Activated naive CD8-positive, alpha-beta T cell treated with anti-CD3 and anti-CD28 coated beads for 36 hours (primary cell): ENCODE measurements around the gene TRAK2. TPM values are rescaled to one million over a fixed set of nuclear protein-coding genes. Genes with fewer than 3 reads are reported as not detected.
A peak's percentile ranks its signal among the peaks of the same experiment; 100 is the strongest.
"Not testable (repeated sequence)": the region's sequence is repeated elsewhere in the genome, so short reads cannot be mapped to it uniquely, and the experiment has no call there.

Source experiments
- DNase-seq: peaks from one replicate; pipeline ENCODE4 v3.0.0; 2021
- H3K27ac Mint-ChIP-seq: one replicate; pipeline ENCODE4 v1.8.0; 2022; ENCODE audit warnings: mild to moderate bottlenecking, moderate library complexity, mixed read lengths
- H3K27me3 Mint-ChIP-seq: one replicate; pipeline ENCODE4 v1.8.0; 2022; ENCODE audit warnings: mild to moderate bottlenecking, mixed read lengths
- H3K36me3 Mint-ChIP-seq: one replicate; pipeline ENCODE4 v1.8.0; 2021; ENCODE audit warnings: mild to moderate bottlenecking, mixed read lengths
- H3K4me1 Mint-ChIP-seq: one replicate; pipeline ENCODE4 v1.8.0; 2021; ENCODE audit warnings: mixed read lengths
- H3K4me3 Mint-ChIP-seq: one replicate; pipeline ENCODE4 v1.8.0; 2022; ENCODE audit warnings: mild to moderate bottlenecking, moderate library complexity, mixed read lengths
- H3K9me3 Mint-ChIP-seq: one replicate; pipeline ENCODE4 v1.8.0; 2022; ENCODE audit warnings: mixed read lengths
- total RNA-seq, 2 experiments: library from RNA; stranded (reverse); gene quantifications; one replicate each; pipeline ENCODE4 v1.2.3, GENCODE V29; 2021

Gene TRAK2
- total RNA-seq, 2 experiments from 2014 or later = 21.2 to 24.6 TPM

GRCh38 chr2:201413143-201413542 lies 38.1 kb downstream of the TRAK2 start:
- Mint-ChIP-seq H3K27ac (no peak overlapping the region), H3K9me3 (peaks cover 1% of the 10 kb centered on the region), H3K4me3 (no peak overlapping the region), H3K27me3 (no peaks in the 10 kb centered on the region), H3K36me3 (peaks cover 18% of the 10 kb centered on the region), H3K4me1 (peaks cover 8% of the 10 kb centered on the region)
- no peak for DNase-seq

- H3K4me1 Mint-ChIP-seq = peaks cover 20% of the 10 kb centered on the region
- no peak overlapping the region for H3K4me3 Mint-ChIP-seq
- H3K36me3 Mint-ChIP-seq = peaks cover 21% of the 10 kb centered on the region
- H3K27ac Mint-ChIP-seq = no peak overlapping the region
- no peaks in the 10 kb centered on the region for H3K27me3 Mint-ChIP-seq
- peaks cover 1% of the 10 kb centered on the region for H3K9me3 Mint-ChIP-seq
- no peak for DNase-seq
Observed at GRCh38 chr2:201411421-201411820, 39.8 kb downstream of the TRAK2 start.

- DNase-seq = no peak
- H3K9me3 Mint-ChIP-seq = peaks cover 1% of the 10 kb centered on the region
- H3K27me3 Mint-ChIP-seq = no peaks in the 10 kb centered on the region
- H3K4me3 Mint-ChIP-seq = no peak overlapping the region
- H3K27ac Mint-ChIP-seq = no peak overlapping the region
- peaks cover 30% of the 10 kb centered on the region for H3K36me3 Mint-ChIP-seq
- H3K4me1 Mint-ChIP-seq = peaks cover 35% of the 10 kb centered on the region
Observed at GRCh38 chr2:201408931-201409330, 42.3 kb downstream of the TRAK2 start.

GRCh38 chr2:201407265-201407664 lies 44.0 kb downstream of the TRAK2 start:
- H3K4me3 Mint-ChIP-seq = no peak overlapping the region
- H3K27me3 Mint-ChIP-seq = no peaks in the 10 kb centered on the region
- no peak for DNase-seq
- peaks cover 29% of the 10 kb centered on the region for H3K36me3 Mint-ChIP-seq
- peaks cover 41% of the 10 kb centered on the region for H3K4me1 Mint-ChIP-seq
- peak overlapping the region; percentile 19 for H3K27ac Mint-ChIP-seq
- peaks cover 1% of the 10 kb centered on the region for H3K9me3 Mint-ChIP-seq

- Mint-ChIP-seq H3K9me3 (no peaks in the 10 kb centered on the region), H3K36me3 (peaks cover 19% of the 10 kb centered on the region), H3K27me3 (no peaks in the 10 kb centered on the region), H3K4me3 (no peak overlapping the region), H3K27ac (peak overlapping the region; percentile 65), H3K4me1 (peaks cover 41% of the 10 kb centered on the region)
- DNase-seq = no peak
Observed at GRCh38 chr2:201406077-201406662, 45.1 kb downstream of the TRAK2 start.

GRCh38 chr2:201404699-201405280 lies 46.5 kb downstream of the TRAK2 start:
- H3K27ac Mint-ChIP-seq = no peak overlapping the region
- no peaks in the 10 kb centered on the region for H3K27me3 Mint-ChIP-seq
- no peaks in the 10 kb centered on the region for H3K9me3 Mint-ChIP-seq
- H3K4me1 Mint-ChIP-seq = peaks cover 44% of the 10 kb centered on the region
- peaks cover 14% of the 10 kb centered on the region for H3K36me3 Mint-ChIP-seq
- no peak for DNase-seq
- H3K4me3 Mint-ChIP-seq = no peak overlapping the region

GRCh38 chr2:201403880-201404279 lies 47.4 kb downstream of the TRAK2 start:
- Mint-ChIP-seq H3K27me3 (no peaks in the 10 kb centered on the region), H3K4me1 (peaks cover 45% of the 10 kb centered on the region), H3K27ac (no peak overlapping the region), H3K9me3 (no peaks in the 10 kb centered on the region), H3K4me3 (no peak overlapping the region), H3K36me3 (peaks cover 19% of the 10 kb centered on the region)
- no peak for DNase-seq

GRCh38 chr2:201402651-201403562 lies 48.4 kb downstream of the TRAK2 start:
- H3K36me3 Mint-ChIP-seq = peaks cover 19% of the 10 kb centered on the region
- peaks cover 44% of the 10 kb centered on the region for H3K4me1 Mint-ChIP-seq
- no peak overlapping the region for H3K27ac Mint-ChIP-seq
- DNase-seq = no peak
- H3K27me3 Mint-ChIP-seq = no peaks in the 10 kb centered on the region
- no peaks in the 10 kb centered on the region for H3K9me3 Mint-ChIP-seq
- H3K4me3 Mint-ChIP-seq = no peak overlapping the region

GRCh38 chr2:201401815-201402214 lies 49.4 kb downstream of the TRAK2 start:
- DNase-seq = no peak
- H3K4me1 Mint-ChIP-seq = peaks cover 37% of the 10 kb centered on the region
- H3K4me3 Mint-ChIP-seq = no peak overlapping the region
- no peaks in the 10 kb centered on the region for H3K9me3 Mint-ChIP-seq
- H3K36me3 Mint-ChIP-seq = peaks cover 15% of the 10 kb centered on the region
- H3K27ac Mint-ChIP-seq = no peak overlapping the region
- H3K27me3 Mint-ChIP-seq = no peaks in the 10 kb centered on the region

- H3K27ac Mint-ChIP-seq = peak overlapping the region; percentile 16
- DNase-seq = no peak
- H3K4me3 Mint-ChIP-seq = no peak overlapping the region
- H3K27me3 Mint-ChIP-seq = no peaks in the 10 kb centered on the region
- peaks cover 7% of the 10 kb centered on the region for H3K4me1 Mint-ChIP-seq
- peaks cover 11% of the 10 kb centered on the region for H3K36me3 Mint-ChIP-seq
- no peaks in the 10 kb centered on the region for H3K9me3 Mint-ChIP-seq
Observed at GRCh38 chr2:201396595-201396994, 54.7 kb downstream of the TRAK2 start.

- Mint-ChIP-seq H3K9me3 (peaks cover 2% of the 10 kb centered on the region), H3K27me3 (no peaks in the 10 kb centered on the region), H3K27ac (no peak overlapping the region), H3K4me1 (no peaks in the 10 kb centered on the region), H3K36me3 (peaks cover 31% of the 10 kb centered on the region), H3K4me3 (no peak overlapping the region)
- DNase-seq = no peak
Observed at GRCh38 chr2:201383136-201383535, 68.1 kb downstream of the TRAK2 start.

GRCh38 chr2:201378496-201379397 lies 72.5 kb downstream of the TRAK2 start:
- no peak for DNase-seq
- H3K27me3 Mint-ChIP-seq = no peaks in the 10 kb centered on the region
- peaks cover 42% of the 10 kb centered on the region for H3K36me3 Mint-ChIP-seq
- no peak overlapping the region for H3K4me3 Mint-ChIP-seq
- no peak overlapping the region for H3K27ac Mint-ChIP-seq
- H3K9me3 Mint-ChIP-seq = peaks cover 2% of the 10 kb centered on the region
- H3K4me1 Mint-ChIP-seq = no peaks in the 10 kb centered on the region

- Mint-ChIP-seq H3K9me3 (peaks cover 2% of the 10 kb centered on the region), H3K4me3 (no peak overlapping the region), H3K36me3 (peaks cover 46% of the 10 kb centered on the region), H3K27me3 (no peaks in the 10 kb centered on the region), H3K27ac (no peak overlapping the region), H3K4me1 (no peaks in the 10 kb centered on the region)
- DNase-seq = no peak
Observed at GRCh38 chr2:201377218-201377617, 74.0 kb downstream of the TRAK2 start.

GRCh38 chr2:201369775-201370174 lies 81.5 kb downstream of the TRAK2 start:
- peaks cover 15% of the 10 kb centered on the region for H3K9me3 Mint-ChIP-seq
- no peak overlapping the region for H3K27ac Mint-ChIP-seq
- H3K36me3 Mint-ChIP-seq = peaks cover 64% of the 10 kb centered on the region
- no peak for DNase-seq
- no peaks in the 10 kb centered on the region for H3K4me1 Mint-ChIP-seq
- H3K4me3 Mint-ChIP-seq = no peak overlapping the region
- H3K27me3 Mint-ChIP-seq = no peaks in the 10 kb centered on the region

GRCh38 chr2:201369318-201369717 lies 81.9 kb downstream of the TRAK2 start:
- H3K4me1 Mint-ChIP-seq, H3K27me3 Mint-ChIP-seq, DNase-seq, H3K27ac Mint-ChIP-seq, H3K4me3 Mint-ChIP-seq: not testable (repeated sequence)
- Mint-ChIP-seq H3K9me3 (peaks cover 15% of the 10 kb centered on the region), H3K36me3 (peaks cover 60% of the 10 kb centered on the region)
